Cardiac muscle cell (in vitro differentiated cells and primary cell): ENCODE results near the gene ARMC8. TPM values are rescaled to one million over a fixed set of nuclear protein-coding genes. Genes with fewer than 3 reads are reported as not detected.

ENCODE experiments used
- DNase-seq, 2 donors: peaks; one replicate each; pipeline versions ENCODE4 v3.0.0 to v3.0.0-alpha.2; 2010 to 2017; ENCODE audit warnings: low read depth in 1 of 2, low spot score in 1 of 2
- H3K27ac ChIP-seq: fragments of 200-600 bp; sonication (generic); 2 replicates; pipeline ENCODE4 v1.5.1; 2016
- H3K27me3 ChIP-seq: fragments of 200-600 bp; sonication (generic); 2 replicates; pipeline ENCODE4 v1.6.0; 2016; ENCODE audit warnings: control low read depth
- H3K36me3 ChIP-seq: fragments of 200-600 bp; sonication (generic); 2 replicates; pipeline ENCODE4 v1.5.1; 2016; ENCODE audit warnings: control low read depth
- H3K4me1 ChIP-seq: fragments of 200-600 bp; sonication (generic); 2 replicates; pipeline ENCODE4 v1.8.1; 2017; ENCODE audit warnings: low read depth, mild to moderate bottlenecking, mixed run types
- H3K4me3 ChIP-seq: fragments of 200-600 bp; sonication (generic); 2 replicates; pipeline ENCODE4 v1.5.1; 2016; ENCODE audit warnings: mild to moderate bottlenecking
- H3K9me3 ChIP-seq: fragments of 200-600 bp; sonication (generic); 2 replicates; pipeline ENCODE4 v1.5.1; 2017; ENCODE audit warnings: low read depth, mild to moderate bottlenecking, control low read depth
- CTCF ChIP-seq: IDR thresholded peaks from 2 replicates; pipeline ENCODE4 v1.5.1; 2012; ENCODE audit warnings: low read depth, mild to moderate bottlenecking, low read length
- polyA plus RNA-seq: library from polyadenylated mRNA; unstranded; fragments of >200 nt; fragmentation: Nextera tagmentation; extraction: Ambion mirVana; gene quantifications from 2 replicates; pipeline ENCODE4 v1.2.1, GENCODE V29; 2016
- total RNA-seq: library from RNA; depleted of rRNA; stranded (reverse); fragments of >200 nt; gene quantifications from 2 replicates; pipeline ENCODE4 v1.2.3, GENCODE V29; 2016

ARMC8 gene
- total and polyA plus RNA-seq, 2 experiments from 2014 or later: 33.9 to 34.5 TPM

DNA sequence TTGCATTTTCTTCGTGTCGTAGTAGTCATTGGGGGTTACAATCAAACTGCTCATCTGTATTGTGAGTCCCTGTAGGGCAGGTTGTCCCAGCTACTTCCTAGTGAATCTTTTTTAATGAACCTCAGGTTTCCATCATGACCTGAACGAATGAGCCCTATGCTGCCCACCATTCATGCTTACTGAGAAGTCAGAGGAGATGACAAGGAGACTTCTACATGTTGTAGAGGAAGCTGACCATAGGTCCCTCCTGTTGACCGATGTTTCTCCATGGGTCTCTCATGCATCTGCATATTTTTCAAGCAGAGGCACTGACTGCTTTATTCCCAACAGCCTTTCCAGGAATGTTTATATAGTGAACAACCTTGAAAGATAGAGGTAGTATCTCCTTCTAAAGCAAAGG lies 147.5 kb downstream of the ARMC8 start:
- TF ChIP-seq CTCF: no peak
- H3K4me1 ChIP-seq: no peaks in the 10 kb centered on the region
- H3K36me3 ChIP-seq: no peaks in the 10 kb centered on the region
- H3K9me3 ChIP-seq: no peaks in the 10 kb centered on the region
- H3K27ac ChIP-seq: no peak overlapping the region
- H3K27me3 ChIP-seq: no peaks in the 10 kb centered on the region
- DNase-seq: no peak
- no peak overlapping the region for H3K4me3 ChIP-seq

- Histone ChIP-seq H3K4me3 (no peak overlapping the region), H3K27ac (no peak overlapping the region), H3K9me3 (no peaks in the 10 kb centered on the region), H3K4me1 (no peaks in the 10 kb centered on the region), H3K36me3 (no peaks in the 10 kb centered on the region), H3K27me3 (no peaks in the 10 kb centered on the region)
- DNase-seq: no peak
- TF ChIP-seq CTCF: no peak
Measured at GRCh38 chr3:138336454-138336999, 149.4 kb downstream of the ARMC8 start.

- Histone ChIP-seq H3K27ac (no peak overlapping the region), H3K27me3 (no peaks in the 10 kb centered on the region), H3K9me3 (no peaks in the 10 kb centered on the region), H3K36me3 (no peaks in the 10 kb centered on the region), H3K4me1 (no peaks in the 10 kb centered on the region), H3K4me3 (no peak overlapping the region)
- no peak for TF ChIP-seq CTCF
- no peak for DNase-seq
Measured at GRCh38 chr3:138338244-138338643, 151.1 kb downstream of the ARMC8 start.

DNA sequence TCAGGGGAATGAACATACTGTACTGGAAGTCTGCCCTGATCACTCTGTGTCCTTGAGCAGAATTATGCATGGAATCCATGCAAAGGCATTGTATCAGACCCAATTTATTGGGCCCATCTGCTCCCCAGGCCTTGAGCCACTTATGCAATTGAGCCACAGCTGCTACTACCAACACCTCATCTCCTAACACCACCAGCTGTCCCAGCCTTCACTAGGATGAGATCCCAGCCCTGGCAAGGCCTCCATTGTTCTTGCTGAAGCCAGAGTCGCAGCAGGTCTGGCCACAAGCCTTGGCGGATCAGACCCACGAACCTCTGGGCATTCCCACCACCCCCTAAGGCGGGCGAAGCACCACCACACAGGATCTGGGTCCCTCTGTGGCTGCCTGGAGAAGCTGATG lies 151.7 kb downstream of the ARMC8 start:
- Histone ChIP-seq H3K27ac (no peak overlapping the region), H3K9me3 (no peaks in the 10 kb centered on the region), H3K27me3 (no peaks in the 10 kb centered on the region), H3K4me1 (no peaks in the 10 kb centered on the region), H3K4me3 (no peak overlapping the region), H3K36me3 (no peaks in the 10 kb centered on the region)
- TF ChIP-seq CTCF: no peak
- DNase-seq: no peak

GRCh38 chr3:138340511-138340910 lies 153.4 kb downstream of the ARMC8 start:
- no peak overlapping the region for H3K27ac ChIP-seq
- H3K36me3 ChIP-seq: no peaks in the 10 kb centered on the region
- no peak for DNase-seq
- no peaks in the 10 kb centered on the region for H3K9me3 ChIP-seq
- H3K4me3 ChIP-seq: no peak overlapping the region
- no peaks in the 10 kb centered on the region for H3K4me1 ChIP-seq
- no peak for TF ChIP-seq CTCF
- H3K27me3 ChIP-seq: no peaks in the 10 kb centered on the region

DNA sequence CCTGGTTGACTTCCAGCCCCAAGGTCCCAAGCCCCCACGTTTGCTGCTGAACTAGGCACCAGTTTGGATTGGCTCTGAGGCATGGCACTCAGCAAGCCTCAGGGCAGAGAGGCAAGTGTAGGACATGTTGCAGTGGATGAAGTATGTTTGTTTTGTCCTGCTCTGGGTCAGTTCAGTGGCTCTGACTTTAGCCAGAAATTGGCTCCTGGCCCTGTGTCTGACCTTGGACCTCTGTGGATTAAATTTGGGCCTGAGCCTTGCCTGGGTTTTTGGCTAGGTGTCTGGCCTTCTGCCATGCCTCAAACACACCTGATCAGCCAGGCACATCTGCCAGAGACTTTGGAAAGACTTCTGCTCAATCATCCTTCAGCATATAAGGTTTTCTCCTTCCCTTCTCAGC lies 157.7 kb downstream of the ARMC8 start:
- H3K4me3 ChIP-seq: no peak overlapping the region
- H3K9me3 ChIP-seq: no peaks in the 10 kb centered on the region
- H3K27me3 ChIP-seq: no peaks in the 10 kb centered on the region
- no peak overlapping the region for H3K27ac ChIP-seq
- no peaks in the 10 kb centered on the region for H3K36me3 ChIP-seq
- no peak for DNase-seq
- no peak for TF ChIP-seq CTCF
- H3K4me1 ChIP-seq: peaks cover 3% of the 10 kb centered on the region
